Measurements from ENCODE around the gene CLPSL2. TPM values are rescaled to one million over a fixed set of nuclear protein-coding genes. Genes with fewer than 3 reads are reported as not detected.
A peak's percentile ranks its signal among the peaks of the same experiment; 100 is the strongest.

The CLPSL2 gene
- total and polyA plus RNA-seq, 8 donors = 0.61 to 4.3 (median 2.5) TPM

DNA sequence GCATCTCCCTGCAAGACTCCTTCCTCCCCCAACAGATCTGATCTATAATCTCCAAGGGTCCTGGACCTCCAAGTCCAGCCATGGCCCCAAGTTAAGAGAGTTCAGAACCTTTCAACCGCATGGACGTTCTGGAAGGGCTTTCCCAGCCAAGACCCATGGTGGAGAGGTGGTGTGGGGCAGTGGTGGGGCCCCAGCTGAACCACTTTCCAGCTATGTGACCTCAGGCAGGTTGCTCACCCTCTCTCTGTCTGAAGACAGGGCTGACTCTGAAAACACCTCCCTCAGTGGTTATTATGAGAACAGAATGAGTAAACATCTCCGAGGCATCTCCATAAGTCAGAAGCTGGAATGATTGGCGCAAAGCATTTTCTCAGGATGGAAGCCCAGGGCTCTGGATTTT, 19.8 kb downstream of the CLPSL2 start:
- 41% methylated on average over 4 of the region's 4 CpGs for WGBS, 2 donors
- no peak for ATAC-seq
- TF ChIP-seq, protein P1, sequence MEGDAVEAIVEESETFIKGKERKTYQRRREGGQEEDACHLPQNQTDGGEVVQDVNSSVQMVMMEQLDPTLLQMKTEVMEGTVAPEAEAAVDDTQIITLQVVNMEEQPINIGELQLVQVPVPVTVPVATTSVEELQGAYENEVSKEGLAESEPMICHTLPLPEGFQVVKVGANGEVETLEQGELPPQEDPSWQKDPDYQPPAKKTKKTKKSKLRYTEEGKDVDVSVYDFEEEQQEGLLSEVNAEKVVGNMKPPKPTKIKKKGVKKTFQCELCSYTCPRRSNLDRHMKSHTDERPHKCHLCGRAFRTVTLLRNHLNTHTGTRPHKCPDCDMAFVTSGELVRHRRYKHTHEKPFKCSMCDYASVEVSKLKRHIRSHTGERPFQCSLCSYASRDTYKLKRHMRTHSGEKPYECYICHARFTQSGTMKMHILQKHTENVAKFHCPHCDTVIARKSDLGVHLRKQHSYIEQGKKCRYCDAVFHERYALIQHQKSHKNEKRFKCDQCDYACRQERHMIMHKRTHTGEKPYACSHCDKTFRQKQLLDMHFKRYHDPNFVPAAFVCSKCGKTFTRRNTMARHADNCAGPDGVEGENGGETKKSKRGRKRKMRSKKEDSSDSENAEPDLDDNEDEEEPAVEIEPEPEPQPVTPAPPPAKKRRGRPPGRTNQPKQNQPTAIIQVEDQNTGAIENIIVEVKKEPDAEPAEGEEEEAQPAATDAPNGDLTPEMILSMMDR (IDR thresholded peaks at IDR 0.05) = no peak
- peak in 2 of 6 donors; percentile 32 to 58 for DNase-seq
- intact Hi-C loops (cut with DNase I) = no loop called here
- peaks cover 0 to 13% (median 11%) of the 10 kb centered on the region in 3 donors for H3K36me3 ChIP-seq
- H3K27me3 ChIP-seq = no peaks in the 10 kb centered on the region
- no peaks in the 10 kb centered on the region for H3K9me3 ChIP-seq
- H3K4me3 ChIP-seq = peak overlapping the region; percentile 56 to 74 (median 60)
- peaks cover 4 to 23% (median 5%) of the 10 kb centered on the region in 3 donors for H3K4me1 ChIP-seq
- peak overlapping the region; percentile 76 to 97 (median 91) for H3K27ac ChIP-seq
- no peak for FAIRE-seq

DNA sequence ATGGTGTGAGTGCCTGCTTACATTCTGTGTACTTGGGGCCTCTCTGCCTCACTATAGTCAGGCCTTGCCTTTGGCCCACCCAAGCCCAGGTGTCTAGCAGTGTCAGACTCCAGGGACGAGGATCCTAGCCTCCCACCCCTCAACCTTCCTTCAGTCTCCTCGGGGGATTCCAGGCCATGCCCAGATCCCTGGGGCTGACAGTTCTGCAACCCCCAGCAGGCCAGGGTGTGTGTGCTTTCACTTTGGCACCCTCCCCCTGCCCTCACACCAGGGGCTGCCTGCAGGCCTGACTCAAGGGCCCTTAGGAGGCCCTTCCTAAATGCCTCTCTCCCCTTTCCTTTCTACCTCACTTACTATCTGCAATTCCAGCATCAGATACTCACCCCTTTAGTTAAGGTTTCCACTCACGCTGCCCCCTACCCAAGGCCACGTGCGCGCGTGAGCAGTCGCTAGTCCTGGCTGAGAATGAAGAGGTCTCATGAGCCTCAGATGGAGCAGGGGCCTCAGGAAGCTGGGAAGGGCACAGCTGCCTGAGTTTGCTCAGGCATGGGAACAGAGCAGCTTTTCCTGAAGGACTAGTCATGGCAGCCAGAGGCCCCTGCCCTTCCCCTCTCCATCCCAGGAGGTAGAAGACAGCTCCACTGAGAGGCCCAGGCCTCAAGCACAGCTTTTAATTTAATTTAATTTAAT, 21.6 kb downstream of the CLPSL2 start:
- intact Hi-C loops (cut with DNase I) = loop anchor here in 1 of 3 donors (1.0 kb wide), 1 partner anchor 11 kb away; no protein-coding TSS in a partner anchor

DNA sequence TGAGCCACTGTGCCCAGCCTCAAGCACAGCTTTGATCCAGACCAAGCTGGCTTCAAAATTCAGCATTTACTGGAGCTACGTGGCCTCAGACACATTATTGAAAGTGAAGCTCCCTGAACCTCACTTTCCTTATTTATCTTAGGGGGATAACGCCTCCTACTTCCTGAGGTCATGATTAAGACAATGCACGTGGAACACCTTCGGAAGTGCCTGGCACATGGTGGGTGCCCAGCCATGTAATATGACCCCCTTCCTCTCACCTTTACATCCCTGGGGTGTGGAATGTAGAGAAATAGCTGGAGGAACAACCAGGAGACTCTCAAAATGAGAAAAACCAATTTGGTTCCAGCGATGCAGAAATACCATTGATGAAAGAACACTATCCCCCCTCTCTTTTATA, 22.3 kb downstream of the CLPSL2 start:
- H3K4me1 ChIP-seq = peaks cover 4 to 23% (median 5%) of the 10 kb centered on the region in 3 donors
- intact Hi-C loops (cut with DNase I) = loop anchor here in 1 of 3 donors (1.0 kb wide), 1 partner anchor 11 kb away; no protein-coding TSS in a partner anchor
- no peak for FAIRE-seq
- TF ChIP-seq, protein P1 (IDR thresholded peaks at IDR 0.05) = no peak
- 46 to 50% methylated on average over 5 of the region's 5 CpGs for WGBS, 2 donors
- peak overlapping the region in 1 of 4 donors; percentile 64 for H3K4me3 ChIP-seq
- H3K27me3 ChIP-seq = no peaks in the 10 kb centered on the region
- no peak for ATAC-seq
- DNase-seq = peak in 2 of 6 donors; percentile 37 to 60
- H3K36me3 ChIP-seq = peaks cover 0 to 13% (median 11%) of the 10 kb centered on the region in 3 donors
- peak overlapping the region; percentile 80 to 97 (median 91) for H3K27ac ChIP-seq
- no peaks in the 10 kb centered on the region for H3K9me3 ChIP-seq

More for the DNA sequence above, 21.6 kb downstream of the CLPSL2 start:
- Histone ChIP-seq H3K9me3 (no peaks in the 10 kb centered on the region), H3K27me3 (no peaks in the 10 kb centered on the region), H3K27ac (peak overlapping the region; percentile 80 to 97 (median 91)), H3K4me3 (peak overlapping the region in 3 of 4 donors; percentile 13 to 74 (median 64)), H3K36me3 (peaks cover 0 to 13% (median 11%) of the 10 kb centered on the region in 3 donors), H3K4me1 (peaks cover 4 to 23% (median 5%) of the 10 kb centered on the region in 3 donors)
- TF ChIP-seq, protein P1 (IDR thresholded peaks at IDR 0.05) = no peak
- DNase-seq (peak; percentile 86 to 98 (median 95)), FAIRE-seq (no peak), ATAC-seq (peak; percentile 55 to 77 (median 64))
- 32 to 35% methylated on average over 8 of the region's 8 CpGs for whole genome bisulfite sequencing, 2 donors

DNA sequence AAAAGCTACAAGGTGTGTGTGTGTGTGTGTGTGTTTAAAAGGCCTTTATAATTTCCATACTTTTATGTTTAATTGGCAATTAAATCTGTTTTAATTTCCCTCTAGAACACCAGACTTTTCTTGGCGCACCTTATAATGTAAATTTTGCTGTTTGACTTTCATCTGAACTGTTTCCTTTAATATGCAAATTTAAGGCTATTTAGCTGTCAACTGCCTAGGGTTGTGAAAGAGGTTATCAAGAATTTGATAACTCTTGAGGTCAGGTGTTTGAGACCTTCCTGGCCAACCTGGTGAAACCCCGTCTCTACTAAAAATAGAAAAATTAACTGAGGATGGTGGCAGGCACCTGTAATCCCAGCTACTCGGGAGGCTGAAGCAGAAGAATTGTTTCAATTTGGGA, 24.8 kb downstream of the CLPSL2 start:
- WGBS, 2 donors = 28 to 33% methylated on average over 3 of the region's 3 CpGs
- ATAC-seq (no peak), FAIRE-seq (no peak), DNase-seq (no peak)
- Histone ChIP-seq H3K36me3 (peaks cover 0 to 4% (median 0%) of the 10 kb centered on the region in 3 donors), H3K27ac (no peak overlapping the region), H3K4me3 (no peak overlapping the region), H3K27me3 (no peaks in the 10 kb centered on the region), H3K4me1 (peaks cover 4 to 23% (median 5%) of the 10 kb centered on the region in 3 donors), H3K9me3 (no peaks in the 10 kb centered on the region)
- intact Hi-C loops (cut with DNase I) = no loop called here
- TF ChIP-seq, protein P1 (IDR thresholded peaks at IDR 0.05) = no peak

All from pancreas (tissue), 10 donors.